Ascending aorta (tissue), 2 donors: ENCODE data around the gene UNC13A. TPM values are rescaled to one million over a fixed set of nuclear protein-coding genes. Genes with fewer than 3 reads are reported as not detected.
"Not testable (repeated sequence)": the region's sequence is repeated elsewhere in the genome, so short reads cannot be mapped to it uniquely, and the experiment has no call there.

Experiments
- DNase-seq, 2 donors: peaks; one replicate each; pipeline ENCODE4 v3.0.0-alpha.2; 2019; ENCODE audit warnings: low spot score in 2 of 2
- H3K27ac ChIP-seq, 2 donors: fragments of 200-600 bp; sonication (generic); one replicate each; pipeline ENCODE4 v1.5.1; 2016 to 2017; ENCODE audit warnings: mild to moderate bottlenecking in 1 of 2
- H3K27me3 ChIP-seq: fragments of 200-600 bp; sonication (generic); one replicate; pipeline ENCODE4 v1.5.1; 2017
- H3K36me3 ChIP-seq, 2 donors: fragments of 200-600 bp; sonication (generic); one replicate each; pipeline ENCODE4 v1.5.1; 2016
- H3K4me1 ChIP-seq, 2 donors: fragments of 200-600 bp; sonication (generic); one replicate each; pipeline ENCODE4 v1.5.1; 2016 to 2017; ENCODE audit warnings: mild to moderate bottlenecking in 1 of 2
- H3K4me3 ChIP-seq, 2 donors: fragments of 200-600 bp; sonication (generic); one replicate each; pipeline ENCODE4 v1.5.1; 2016 to 2017; ENCODE audit warnings: mild to moderate bottlenecking in 1 of 2
- H3K9me3 ChIP-seq, 2 donors: fragments of 200-600 bp; sonication (generic); one replicate each; pipeline ENCODE4 v1.5.1; 2016
- intact Hi-C: fragments of 100-400 bp; cut with DNase I; formaldehyde crosslinking; loops from one replicate; pipeline ENCODE4 v1.15.1; 2023
- total RNA-seq: library from RNA; depleted of rRNA; stranded (reverse); fragments of >200 nt; gene quantifications from one replicate; pipeline ENCODE4 v1.1.0, GENCODE V29; 2016
- TF ChIP-seq, protein P1 (sequence below), 3 experiments: fragments of 200-600 bp in 2 of 3; fragments of 450-650 bp in 1 of 3; sonication (generic) in 2 of 3; IDR thresholded peaks; one replicate each; pipeline ENCODE4 v1.5.1; 2016 to 2019; ENCODE audit warnings: antibody characterized with exemption in 3 of 3, mild to moderate bottlenecking in 1 of 3, moderate library complexity in 1 of 3

Gene UNC13A
- total RNA-seq, 1 donor from 2014 or later, result 2.2 TPM

- H3K27ac ChIP-seq, result no peak overlapping the region
- no peak overlapping the region for H3K4me3 ChIP-seq
- no peaks in the 10 kb centered on the region for H3K4me1 ChIP-seq
- intact Hi-C loops, result no loop called here
- no peak for DNase-seq
- no peaks in the 10 kb centered on the region for H3K27me3 ChIP-seq
- TF ChIP-seq, protein P1, sequence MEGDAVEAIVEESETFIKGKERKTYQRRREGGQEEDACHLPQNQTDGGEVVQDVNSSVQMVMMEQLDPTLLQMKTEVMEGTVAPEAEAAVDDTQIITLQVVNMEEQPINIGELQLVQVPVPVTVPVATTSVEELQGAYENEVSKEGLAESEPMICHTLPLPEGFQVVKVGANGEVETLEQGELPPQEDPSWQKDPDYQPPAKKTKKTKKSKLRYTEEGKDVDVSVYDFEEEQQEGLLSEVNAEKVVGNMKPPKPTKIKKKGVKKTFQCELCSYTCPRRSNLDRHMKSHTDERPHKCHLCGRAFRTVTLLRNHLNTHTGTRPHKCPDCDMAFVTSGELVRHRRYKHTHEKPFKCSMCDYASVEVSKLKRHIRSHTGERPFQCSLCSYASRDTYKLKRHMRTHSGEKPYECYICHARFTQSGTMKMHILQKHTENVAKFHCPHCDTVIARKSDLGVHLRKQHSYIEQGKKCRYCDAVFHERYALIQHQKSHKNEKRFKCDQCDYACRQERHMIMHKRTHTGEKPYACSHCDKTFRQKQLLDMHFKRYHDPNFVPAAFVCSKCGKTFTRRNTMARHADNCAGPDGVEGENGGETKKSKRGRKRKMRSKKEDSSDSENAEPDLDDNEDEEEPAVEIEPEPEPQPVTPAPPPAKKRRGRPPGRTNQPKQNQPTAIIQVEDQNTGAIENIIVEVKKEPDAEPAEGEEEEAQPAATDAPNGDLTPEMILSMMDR (IDR thresholded peaks at IDR 0.05), result no peak
- H3K36me3 ChIP-seq, result no peaks in the 10 kb centered on the region
- H3K9me3 ChIP-seq, result no peaks in the 10 kb centered on the region
Measured at GRCh38 chr19:17590866-17591265, 97.3 kb downstream of the UNC13A start.

DNA sequence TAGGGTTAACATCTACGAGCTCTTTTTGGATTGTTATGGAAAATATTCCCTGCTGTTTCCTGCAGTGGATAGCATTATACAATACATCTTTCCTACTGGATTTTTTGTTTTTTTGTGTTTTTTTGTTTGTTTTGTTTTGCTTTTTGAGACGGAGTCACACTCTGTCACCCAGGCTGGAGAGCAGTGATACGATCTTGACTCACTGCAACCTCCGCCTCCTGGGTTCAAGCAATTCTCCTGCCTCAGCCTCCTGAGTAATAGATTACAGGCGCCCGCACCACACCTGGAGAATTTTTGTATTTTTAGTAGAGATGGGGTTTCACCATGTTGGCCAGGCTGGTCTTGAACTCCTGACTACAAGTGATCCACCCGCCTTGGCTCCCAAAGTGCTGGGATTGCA is 102.8 kb downstream of the UNC13A start:
- H3K4me3 ChIP-seq, H3K27ac ChIP-seq, H3K4me1 ChIP-seq, DNase-seq, H3K27me3 ChIP-seq, H3K9me3 ChIP-seq, intact Hi-C loops: not testable (repeated sequence)
- H3K36me3 ChIP-seq, result peaks cover 10 to 26% of the 10 kb centered on the region in 2 donors

GRCh38 chr19:17584132-17584531 is 104.0 kb downstream of the UNC13A start:
- H3K36me3 ChIP-seq, result peaks cover 21 to 33% of the 10 kb centered on the region in 2 donors
- H3K27me3 ChIP-seq, result no peaks in the 10 kb centered on the region
- DNase-seq, result no peak
- H3K4me1 ChIP-seq, result no peaks in the 10 kb centered on the region
- no peaks in the 10 kb centered on the region for H3K9me3 ChIP-seq
- intact Hi-C loops, result no loop called here
- H3K27ac ChIP-seq, result no peak overlapping the region
- no peak overlapping the region for H3K4me3 ChIP-seq
- TF ChIP-seq, protein P1 (IDR thresholded peaks at IDR 0.05), result no peak

DNA sequence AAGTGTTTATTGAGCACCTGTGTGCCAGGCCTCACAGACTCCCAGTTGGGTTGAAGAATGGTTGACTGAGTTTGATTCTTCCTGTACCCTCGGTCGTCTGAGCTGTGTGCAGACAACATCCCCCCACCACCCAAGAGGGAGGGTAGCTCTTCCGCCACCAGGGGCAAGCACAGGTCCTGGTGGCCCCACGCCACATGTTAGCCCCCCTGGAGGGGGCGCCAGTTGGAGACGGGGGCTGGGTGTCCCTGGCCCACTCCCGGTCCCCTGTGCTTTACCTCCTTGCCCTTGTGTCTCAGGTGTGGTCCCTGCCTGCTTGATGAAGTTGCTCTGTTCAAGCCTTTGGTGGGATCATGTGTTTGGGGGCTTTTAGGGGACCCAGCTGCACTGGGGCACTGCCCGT is 105.5 kb downstream of the UNC13A start:
- no peak for DNase-seq
- Histone ChIP-seq H3K27ac (no peak overlapping the region), H3K9me3 (no peaks in the 10 kb centered on the region), H3K4me1 (no peaks in the 10 kb centered on the region), H3K27me3 (no peaks in the 10 kb centered on the region), H3K36me3 (peaks cover 33 to 48% of the 10 kb centered on the region in 2 donors), H3K4me3 (no peak overlapping the region)
- intact Hi-C loops, result no loop called here
- TF ChIP-seq, protein P1 (IDR thresholded peaks at IDR 0.05), result no peak

GRCh38 chr19:17581211-17581874 is 106.8 kb downstream of the UNC13A start:
- H3K4me1 ChIP-seq, result no peaks in the 10 kb centered on the region

DNA sequence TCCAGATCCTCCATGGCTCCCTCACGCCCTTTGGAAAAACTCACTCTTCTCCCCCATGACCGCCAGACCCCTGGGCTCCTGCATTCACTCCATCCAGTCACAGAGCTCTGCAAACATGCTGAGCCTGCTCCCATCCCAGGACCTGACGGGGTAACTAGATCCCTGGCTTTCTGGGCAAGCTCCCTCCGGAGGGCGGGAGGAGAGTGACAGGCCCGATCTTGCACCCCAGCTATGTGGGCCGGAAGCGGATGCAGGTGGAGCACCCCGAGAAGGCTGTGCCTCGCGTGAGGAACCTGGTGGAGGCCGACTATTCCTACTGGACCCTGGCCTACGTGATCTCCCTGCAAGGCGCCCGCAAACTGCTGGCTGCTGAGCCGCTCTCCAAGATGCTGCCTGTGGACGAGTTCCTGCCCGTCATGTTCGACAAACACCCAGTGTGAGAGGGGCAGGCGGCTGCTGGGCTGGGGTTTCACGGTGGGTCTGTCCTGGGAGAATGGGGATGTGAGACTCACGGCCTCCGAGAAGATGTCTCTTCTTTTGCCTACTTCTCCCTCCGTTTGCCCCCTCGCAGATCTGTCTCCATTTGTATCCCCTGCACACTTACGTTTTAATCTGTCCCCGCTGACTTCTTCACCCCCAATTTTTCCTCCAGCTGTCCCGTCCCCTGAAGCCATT is 107.5 kb downstream of the UNC13A start:
- intact Hi-C loops, result no loop called here
- Histone ChIP-seq H3K36me3 (peaks cover 41 to 51% of the 10 kb centered on the region in 2 donors), H3K4me3 (no peak overlapping the region), H3K9me3 (no peaks in the 10 kb centered on the region), H3K27ac (no peak overlapping the region), H3K4me1 (no peaks in the 10 kb centered on the region), H3K27me3 (no peaks in the 10 kb centered on the region)
- no peak for DNase-seq
- TF ChIP-seq, protein P1 (IDR thresholded peaks at IDR 0.05), result no peak

More at GRCh38 chr19:17581211-17581874, 106.8 kb downstream of the UNC13A start:
- H3K27ac ChIP-seq, result no peak overlapping the region
- no peaks in the 10 kb centered on the region for H3K9me3 ChIP-seq
- TF ChIP-seq, protein P1 (IDR thresholded peaks at IDR 0.05), result no peak
- no peaks in the 10 kb centered on the region for H3K27me3 ChIP-seq
- no peak for DNase-seq
- no peak overlapping the region for H3K4me3 ChIP-seq
- H3K36me3 ChIP-seq, result peaks cover 36 to 51% of the 10 kb centered on the region in 2 donors
- intact Hi-C loops, result no loop called here
